Measurements from ENCODE around the gene PRSS57. TPM values are rescaled to one million over a fixed set of nuclear protein-coding genes. Genes with fewer than 3 reads are reported as not detected.
"Not testable (repeated sequence)": the region's sequence is repeated elsewhere in the genome, so short reads cannot be mapped to it uniquely, and the experiment has no call there.

The PRSS57 gene
- total RNA-seq, 2 experiments from 2014 or later, result not detected

DNA sequence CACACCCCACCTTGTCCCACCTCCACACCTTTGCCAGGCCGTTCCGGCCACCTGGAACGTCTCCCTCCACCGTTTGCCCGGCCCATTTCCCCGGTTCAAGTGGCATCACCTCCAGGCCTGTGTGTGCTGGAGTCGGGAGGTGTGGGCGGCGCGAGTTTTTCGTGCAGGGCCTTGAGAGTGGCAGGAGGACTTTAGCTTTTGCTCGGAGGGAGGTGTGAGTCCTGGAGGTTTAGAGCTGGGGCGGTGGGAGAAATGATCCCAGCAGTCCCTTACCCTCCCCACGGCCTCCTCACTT is 9.1 kb upstream of the PRSS57 start:
- ATAC-seq (ENCODE audit: poor library complexity), result no peak
- intact Hi-C loops (cut with DNase I, micrococcal nuclease), result no loop called here
- H3K27me3 ChIP-seq (ENCODE audit: control insufficient read depth in 1 of 2, insufficient read depth in 2 of 2, low read length in 2 of 2), result peaks cover 15 to 28% of the 10 kb centered on the region in 2 experiments
- H3K36me3 Mint-ChIP-seq (ENCODE audit: low read depth), result no peaks in the 10 kb centered on the region
- H3K36me3 ChIP-seq (ENCODE audit: insufficient read depth, low read length), result no peaks in the 10 kb centered on the region
- no peak overlapping the region for H3K27ac ChIP-seq (ENCODE audit: low read depth in 1 of 2, low read length in 2 of 2)
- peaks cover 32% of the 10 kb centered on the region for H3K27me3 Mint-ChIP-seq
- ChIA-PET CTCF (no interaction called here), POLR2A (interaction anchor here (1.5 to 2.0 kb wide), 3 partner anchors 24 to 93 kb away, joined by 5 read pairs; partner anchors contain the start of genes PTBP1 and RNF126)
- no peak overlapping the region for H3K27ac Mint-ChIP-seq
- H3K4me3 ChIP-seq (ENCODE audit: low read length), result no peak overlapping the region
- H3K4me3 Mint-ChIP-seq, result no peak overlapping the region
- TF ChIP-seq, protein P1, sequence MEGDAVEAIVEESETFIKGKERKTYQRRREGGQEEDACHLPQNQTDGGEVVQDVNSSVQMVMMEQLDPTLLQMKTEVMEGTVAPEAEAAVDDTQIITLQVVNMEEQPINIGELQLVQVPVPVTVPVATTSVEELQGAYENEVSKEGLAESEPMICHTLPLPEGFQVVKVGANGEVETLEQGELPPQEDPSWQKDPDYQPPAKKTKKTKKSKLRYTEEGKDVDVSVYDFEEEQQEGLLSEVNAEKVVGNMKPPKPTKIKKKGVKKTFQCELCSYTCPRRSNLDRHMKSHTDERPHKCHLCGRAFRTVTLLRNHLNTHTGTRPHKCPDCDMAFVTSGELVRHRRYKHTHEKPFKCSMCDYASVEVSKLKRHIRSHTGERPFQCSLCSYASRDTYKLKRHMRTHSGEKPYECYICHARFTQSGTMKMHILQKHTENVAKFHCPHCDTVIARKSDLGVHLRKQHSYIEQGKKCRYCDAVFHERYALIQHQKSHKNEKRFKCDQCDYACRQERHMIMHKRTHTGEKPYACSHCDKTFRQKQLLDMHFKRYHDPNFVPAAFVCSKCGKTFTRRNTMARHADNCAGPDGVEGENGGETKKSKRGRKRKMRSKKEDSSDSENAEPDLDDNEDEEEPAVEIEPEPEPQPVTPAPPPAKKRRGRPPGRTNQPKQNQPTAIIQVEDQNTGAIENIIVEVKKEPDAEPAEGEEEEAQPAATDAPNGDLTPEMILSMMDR (IDR thresholded peaks at IDR 0.05), result no peak
- H3K9me3 Mint-ChIP-seq, result no peaks in the 10 kb centered on the region
- H3K4me1 Mint-ChIP-seq (ENCODE audit: low read depth), result peaks cover 8% of the 10 kb centered on the region
- DNase-seq, result no peak
- peaks cover 16% of the 10 kb centered on the region for H3K4me1 ChIP-seq (ENCODE audit: insufficient read depth, low read length)
- H3K9me3 ChIP-seq (ENCODE audit: control insufficient read depth in 1 of 2, insufficient read depth in 1 of 2, low read length in 2 of 2), result peaks cover 0 to 15% of the 10 kb centered on the region in 2 experiments

DNA sequence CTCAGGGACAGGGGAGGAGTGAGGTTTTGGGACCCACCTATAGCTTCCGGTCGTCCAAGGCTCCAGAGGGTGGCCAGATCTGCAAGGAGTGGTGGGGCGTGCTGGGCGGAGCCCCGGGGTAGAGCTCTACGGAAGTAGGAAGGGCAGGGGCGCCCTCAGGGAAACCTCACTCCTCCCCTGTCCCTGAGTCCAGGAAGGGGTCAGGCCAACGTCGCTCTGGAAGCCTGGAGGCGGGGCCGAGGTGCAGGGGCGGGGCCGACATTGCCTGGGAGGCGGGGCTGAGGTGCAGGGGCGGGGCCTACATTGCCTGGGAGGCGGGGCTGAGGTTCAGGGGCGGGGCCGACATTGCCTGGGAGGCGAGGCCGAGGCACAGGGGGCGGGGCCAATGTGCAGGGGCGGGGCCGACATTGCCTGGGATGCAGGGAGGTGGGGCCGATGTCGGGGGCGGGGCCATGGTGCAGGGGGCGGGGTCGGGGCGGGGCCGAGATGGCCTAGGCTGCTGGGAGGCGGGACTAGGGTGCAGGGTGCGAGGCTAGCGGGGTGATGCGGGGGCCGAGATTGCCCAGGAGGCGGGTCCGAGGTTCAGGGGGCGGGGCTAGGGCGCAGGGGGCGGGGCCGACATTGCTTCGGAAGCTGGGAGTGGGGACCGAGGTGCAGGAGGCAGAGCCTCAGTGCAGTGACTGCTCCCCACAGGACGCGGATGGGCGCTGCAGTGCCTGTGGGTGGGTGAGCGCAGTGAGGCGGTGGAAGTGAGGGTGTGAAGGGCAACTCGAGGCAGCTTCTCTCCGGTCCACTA is 8.6 kb upstream of the PRSS57 start:
- H3K4me3 Mint-ChIP-seq, result no peak overlapping the region
- TF ChIP-seq, protein P1 (IDR thresholded peaks at IDR 0.05), result no peak
- H3K27ac Mint-ChIP-seq, result no peak overlapping the region
- CTCF ChIA-PET, result interaction anchor here (0.9 kb wide), 1 partner anchor 30 kb away, joined by 3 read pairs; no protein-coding TSS in a partner anchor
- H3K27me3 Mint-ChIP-seq, result peaks cover 32% of the 10 kb centered on the region
- Histone ChIP-seq H3K27me3 (ENCODE audit: control insufficient read depth in 1 of 2, insufficient read depth in 2 of 2, low read length in 2 of 2) (peaks cover 14 to 33% of the 10 kb centered on the region in 2 experiments), H3K4me1 (ENCODE audit: insufficient read depth, low read length) (peaks cover 16% of the 10 kb centered on the region), H3K9me3 (ENCODE audit: control insufficient read depth in 1 of 2, insufficient read depth in 1 of 2, low read length in 2 of 2) (peaks cover 0 to 15% of the 10 kb centered on the region in 2 experiments), H3K36me3 (ENCODE audit: insufficient read depth, low read length) (no peaks in the 10 kb centered on the region), H3K4me3 (ENCODE audit: low read length) (peak overlapping the region; percentile 22), H3K27ac (ENCODE audit: low read depth in 1 of 2, low read length in 2 of 2) (no peak overlapping the region)
- POLR2A ChIA-PET, result interaction anchor here (0.8 to 2.0 kb wide), 4 partner anchors 24 to 364 kb away, joined by 3 to 5 read pairs (median 5); partner anchors contain the start of genes ARHGAP45, PTBP1 and RNF126
- intact Hi-C loops (cut with DNase I, micrococcal nuclease), result no loop called here
- no peaks in the 10 kb centered on the region for H3K9me3 Mint-ChIP-seq
- DNase-seq (peak; percentile 16 to 86 (median 59)), ATAC-seq (ENCODE audit: poor library complexity) (peak; percentile 73)
- H3K36me3 Mint-ChIP-seq (ENCODE audit: low read depth), result no peaks in the 10 kb centered on the region
- H3K4me1 Mint-ChIP-seq (ENCODE audit: low read depth), result peaks cover 8% of the 10 kb centered on the region

DNA sequence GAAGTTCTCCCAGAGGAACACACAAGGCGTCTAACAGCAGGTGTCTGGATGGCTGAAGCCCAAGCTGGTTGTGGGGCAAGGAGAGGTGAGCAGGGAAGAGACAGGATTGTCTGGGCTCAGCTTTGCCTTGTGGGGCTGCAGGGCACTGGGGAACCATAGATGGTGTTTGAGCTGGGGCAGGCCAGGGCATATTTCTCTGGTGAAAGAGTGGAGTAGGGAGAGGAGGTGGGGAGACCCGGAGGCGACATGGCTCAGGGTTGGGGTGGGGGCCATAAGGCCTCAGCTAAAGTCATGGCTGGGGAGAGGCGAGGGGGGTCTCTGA is 8.0 kb upstream of the PRSS57 start:
- CTCF ChIA-PET, result interaction anchor here (0.9 kb wide), 1 partner anchor 31 kb away, joined by 3 read pairs; no protein-coding TSS in a partner anchor
- ATAC-seq (ENCODE audit: poor library complexity) (peak; percentile 8), DNase-seq (no peak)
- no peaks in the 10 kb centered on the region for H3K9me3 Mint-ChIP-seq
- H3K4me3 Mint-ChIP-seq, result peak overlapping the region; percentile 42
- H3K4me1 ChIP-seq (ENCODE audit: insufficient read depth, low read length), result peaks cover 16% of the 10 kb centered on the region
- H3K27me3 ChIP-seq (ENCODE audit: control insufficient read depth in 1 of 2, insufficient read depth in 2 of 2, low read length in 2 of 2), result peaks cover 12 to 30% of the 10 kb centered on the region in 2 experiments
- POLR2A ChIA-PET, result interaction anchor here (0.8 to 2.0 kb wide), 3 partner anchors 40 to 364 kb away, joined by 3 to 5 read pairs (median 5); partner anchors contain the start of genes ARHGAP45, PTBP1 and RNF126
- H3K27ac ChIP-seq (ENCODE audit: low read depth in 1 of 2, low read length in 2 of 2), result no peak overlapping the region
- TF ChIP-seq, protein P1 (IDR thresholded peaks at IDR 0.05), result no peak
- no peak overlapping the region for H3K27ac Mint-ChIP-seq
- H3K36me3 ChIP-seq (ENCODE audit: insufficient read depth, low read length), result no peaks in the 10 kb centered on the region
- peak overlapping the region; percentile 22 for H3K4me3 ChIP-seq (ENCODE audit: low read length)
- H3K36me3 Mint-ChIP-seq (ENCODE audit: low read depth), result no peaks in the 10 kb centered on the region
- intact Hi-C loops (cut with DNase I, micrococcal nuclease), result no loop called here
- peaks cover 8% of the 10 kb centered on the region for H3K4me1 Mint-ChIP-seq (ENCODE audit: low read depth)
- H3K27me3 Mint-ChIP-seq, result peaks cover 36% of the 10 kb centered on the region
- H3K9me3 ChIP-seq (ENCODE audit: control insufficient read depth in 1 of 2, insufficient read depth in 1 of 2, low read length in 2 of 2), result peaks cover 0 to 12% of the 10 kb centered on the region in 2 experiments

DNA sequence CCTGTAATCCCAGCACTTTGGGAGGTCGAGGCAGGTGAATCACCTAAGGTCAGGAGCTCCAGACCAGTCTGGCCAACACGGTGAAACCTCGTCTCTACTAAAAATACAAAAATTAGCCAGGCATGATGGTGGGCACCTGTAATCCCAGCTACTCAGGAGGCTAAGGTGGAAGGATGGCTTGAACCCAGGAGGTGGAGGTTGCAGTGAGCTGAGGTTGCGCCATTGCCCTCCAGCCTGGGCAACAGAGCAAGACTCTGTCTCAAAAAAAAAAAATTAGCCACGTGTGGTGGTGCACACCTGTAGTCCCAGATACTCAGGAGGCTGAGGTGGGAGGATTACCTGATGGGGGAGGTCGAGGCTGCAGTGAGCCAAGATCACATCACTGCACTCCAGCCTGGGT is 7.6 kb upstream of the PRSS57 start:
- H3K9me3 ChIP-seq (ENCODE audit: control insufficient read depth in 1 of 2, insufficient read depth in 1 of 2, low read length in 2 of 2); ATAC-seq (ENCODE audit: poor library complexity); H3K4me1 Mint-ChIP-seq (ENCODE audit: low read depth); H3K4me3 ChIP-seq (ENCODE audit: low read length); intact Hi-C loops (cut with DNase I, micrococcal nuclease); H3K27ac Mint-ChIP-seq; H3K4me3 Mint-ChIP-seq; H3K36me3 ChIP-seq (ENCODE audit: insufficient read depth, low read length); H3K36me3 Mint-ChIP-seq (ENCODE audit: low read depth); DNase-seq; H3K27ac ChIP-seq (ENCODE audit: low read depth in 1 of 2, low read length in 2 of 2); H3K9me3 Mint-ChIP-seq: not testable (repeated sequence)
- peaks cover 36% of the 10 kb centered on the region for H3K27me3 Mint-ChIP-seq
- peaks cover 8 to 31% of the 10 kb centered on the region in 2 experiments for H3K27me3 ChIP-seq (ENCODE audit: control insufficient read depth in 1 of 2, insufficient read depth in 2 of 2, low read length in 2 of 2)
- CTCF ChIA-PET, result interaction anchor here (0.9 kb wide), 1 partner anchor 31 kb away, joined by 3 read pairs; no protein-coding TSS in a partner anchor
- peaks cover 16% of the 10 kb centered on the region for H3K4me1 ChIP-seq (ENCODE audit: insufficient read depth, low read length)
- POLR2A ChIA-PET, result interaction anchor here (0.8 to 2.0 kb wide), 3 partner anchors 40 to 365 kb away, joined by 3 to 5 read pairs (median 5); partner anchors contain the start of genes ARHGAP45, PTBP1 and RNF126

DNA sequence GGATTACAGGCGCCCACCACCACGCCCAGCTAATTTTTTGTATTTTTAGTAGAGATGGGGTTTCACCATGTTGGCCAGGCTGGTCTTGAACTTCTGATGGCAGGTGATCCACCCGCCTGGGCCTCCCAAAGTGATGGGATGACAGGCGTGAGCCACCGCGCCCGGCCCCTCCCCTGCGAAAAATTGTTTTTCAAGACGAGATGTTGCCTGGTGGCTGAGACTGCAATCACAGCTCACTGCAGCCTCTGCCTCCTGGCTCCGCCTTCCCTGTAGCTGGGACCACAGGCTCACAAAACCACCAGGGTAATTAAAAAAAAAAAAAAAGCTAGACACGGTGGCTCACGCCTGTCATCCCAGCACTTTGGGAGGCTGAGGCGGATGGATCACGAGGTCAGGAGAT is 4.6 kb upstream of the PRSS57 start:
- DNase-seq, result peak in 2 of 14 experiments; percentile 38 to 59
- H3K4me1 ChIP-seq (ENCODE audit: insufficient read depth, low read length), result peaks cover 28% of the 10 kb centered on the region
- H3K9me3 ChIP-seq (ENCODE audit: control insufficient read depth in 1 of 2, insufficient read depth in 1 of 2, low read length in 2 of 2), result peaks cover 0 to 18% of the 10 kb centered on the region in 2 experiments
- intact Hi-C loops (cut with DNase I, micrococcal nuclease); H3K36me3 Mint-ChIP-seq (ENCODE audit: low read depth); POLR2A ChIA-PET; H3K4me3 ChIP-seq (ENCODE audit: low read length); H3K4me3 Mint-ChIP-seq; H3K9me3 Mint-ChIP-seq; H3K27ac ChIP-seq (ENCODE audit: low read depth in 1 of 2, low read length in 2 of 2); H3K36me3 ChIP-seq (ENCODE audit: insufficient read depth, low read length); H3K27ac Mint-ChIP-seq; H3K4me1 Mint-ChIP-seq (ENCODE audit: low read depth); ATAC-seq (ENCODE audit: poor library complexity): not testable (repeated sequence)
- H3K27me3 Mint-ChIP-seq, result peaks cover 32% of the 10 kb centered on the region
- CTCF ChIA-PET, result interaction anchor here (0.7 kb wide), 1 partner anchor 1388 kb away, joined by 3 read pairs; no protein-coding TSS in a partner anchor
- peaks cover 17 to 30% of the 10 kb centered on the region in 2 experiments for H3K27me3 ChIP-seq (ENCODE audit: control insufficient read depth in 1 of 2, insufficient read depth in 2 of 2, low read length in 2 of 2)
